SK-N-MC (cell line): Measurements from ENCODE around the gene CLCN3.

Experiments used
- EZH2 ChIP-seq: fragments of 200-600 bp; sonication (generic); IDR thresholded peaks from one replicate; pipeline ENCODE4 v1.6.1; 2017; ENCODE audit warnings: antibody characterized with exemption
- POLR2AphosphoS5 ChIP-seq: IDR thresholded peaks from 2 replicates; pipeline ENCODE4 v1.6.1; 2012; ENCODE audit warnings: mild to moderate bottlenecking, low read depth, low read length, borderline replicate concordance

GRCh38 chr4:169630069-169630468 is 9.7 kb downstream of the CLCN3 start:
- TF ChIP-seq POLR2AphosphoS5: no peak
- TF ChIP-seq EZH2: no peak
